Mesenchymal stem cell (in vitro differentiated cells and primary cell): ENCODE results near the gene MICU1.

Experiments
- DNase-seq: peaks from one replicate; pipeline ENCODE4 v3.0.0-alpha.2; 2013
- H2AFZ ChIP-seq: one replicate; pipeline ENCODE4 v1.6.1; 2013; ENCODE audit warnings: low read depth, mild to moderate bottlenecking, control low read depth, inconsistent platforms, low read length, moderate library complexity
- H2AK5ac ChIP-seq: 2 replicates; pipeline ENCODE4 v1.6.1; 2013; ENCODE audit warnings: low read length, moderate library complexity, mild to moderate bottlenecking, inconsistent platforms; ENCODE audit not compliant: severe bottlenecking
- H2BK120ac ChIP-seq: one replicate; pipeline ENCODE4 v1.6.1; 2013; ENCODE audit warnings: low read depth, mild to moderate bottlenecking, inconsistent platforms, low read length, moderate library complexity
- H2BK12ac ChIP-seq, 2 experiments: one replicate each; pipeline ENCODE4 v1.6.1; 2013; ENCODE audit warnings: inconsistent platforms in 2 of 2, low read length in 2 of 2, mild to moderate bottlenecking in 2 of 2, moderate library complexity in 2 of 2, control low read depth in 1 of 2
- H2BK15ac ChIP-seq: one replicate; pipeline ENCODE4 v1.6.1; 2013; ENCODE audit warnings: mild to moderate bottlenecking, low read depth, inconsistent platforms; ENCODE audit not compliant: poor library complexity, severe bottlenecking
- H2BK5ac ChIP-seq: 2 replicates; pipeline ENCODE4 v1.6.1; 2013; ENCODE audit warnings: low read depth, mild to moderate bottlenecking, low read length, control low read depth, inconsistent platforms; ENCODE audit not compliant: poor library complexity, severe bottlenecking
- H3K14ac ChIP-seq, 2 experiments: one replicate each; pipeline ENCODE4 v1.6.1; 2013; ENCODE audit warnings: inconsistent platforms in 2 of 2, low read length in 2 of 2, control low read depth in 1 of 2, mild to moderate bottlenecking in 1 of 2, moderate library complexity in 1 of 2
- H3K18ac ChIP-seq, 2 experiments: one replicate each; pipeline ENCODE4 v1.6.1; 2013; ENCODE audit warnings: inconsistent platforms in 2 of 2, low read length in 2 of 2, control low read depth in 1 of 2, low read depth in 1 of 2, mild to moderate bottlenecking in 1 of 2
- H3K23ac ChIP-seq, 2 experiments: one replicate each; pipeline ENCODE4 v1.6.1; 2013; ENCODE audit warnings: inconsistent platforms in 2 of 2, low read length in 2 of 2, mild to moderate bottlenecking in 2 of 2, moderate library complexity in 2 of 2, control low read depth in 1 of 2
- H3K27ac ChIP-seq: 2 replicates; pipeline ENCODE4 v1.5.1; 2013; ENCODE audit warnings: mild to moderate bottlenecking, moderate library complexity, low read length, control low read depth, inconsistent platforms; ENCODE audit not compliant: poor library complexity, severe bottlenecking
- H3K27me3 ChIP-seq, 2 experiments: 2 replicates each; pipeline versions ENCODE4 v1.6.1 to v1.7.0; 2013; ENCODE audit warnings: low read length in 2 of 2, mild to moderate bottlenecking in 2 of 2, moderate library complexity in 2 of 2, control low read depth in 1 of 2, inconsistent platforms in 1 of 2; ENCODE audit not compliant: control insufficient read depth in 1 of 2, insufficient read depth in 1 of 2
- H3K36me3 ChIP-seq, 2 experiments: 2 replicates each; pipeline versions ENCODE4 v1.6.1 to v1.7.0; 2013; ENCODE audit warnings: low read length in 2 of 2, control low read depth in 1 of 2, inconsistent platforms in 1 of 2, low read depth in 1 of 2, mild to moderate bottlenecking in 1 of 2; ENCODE audit not compliant: insufficient read depth in 2 of 2, control insufficient read depth in 1 of 2
- H3K4ac ChIP-seq, 2 experiments: one replicate each; pipeline ENCODE4 v1.6.1; 2013; ENCODE audit warnings: inconsistent platforms in 2 of 2, low read length in 2 of 2, mild to moderate bottlenecking in 2 of 2, moderate library complexity in 2 of 2, control low read depth in 1 of 2, low read depth in 1 of 2
- H3K4me1 ChIP-seq: 2 replicates; pipeline ENCODE4 v1.6.1; 2013; ENCODE audit warnings: low read depth, low read length, control low read depth; ENCODE audit not compliant: control insufficient read depth, insufficient read depth
- H3K4me2 ChIP-seq: 2 replicates; pipeline ENCODE4 v1.6.1; 2013; ENCODE audit warnings: low read length, mild to moderate bottlenecking, inconsistent platforms; ENCODE audit not compliant: poor library complexity, severe bottlenecking
- H3K4me3 ChIP-seq, 2 experiments: 2 replicates each; pipeline versions ENCODE4 v1.5.1 to v1.7.0; 2013; ENCODE audit warnings: low read length in 2 of 2, mild to moderate bottlenecking in 2 of 2, control low read depth in 1 of 2, low read depth in 1 of 2; ENCODE audit not compliant: insufficient read depth in 1 of 2
- H3K79me1 ChIP-seq: replicated peaks from 2 replicates; pipeline ENCODE4 v1.6.1; 2013; ENCODE audit warnings: mild to moderate bottlenecking, control low read depth, low read length, inconsistent platforms; ENCODE audit not compliant: poor library complexity, severe bottlenecking
- H3K9ac ChIP-seq: 2 replicates; pipeline ENCODE4 v1.7.0; 2013; ENCODE audit warnings: mild to moderate bottlenecking, low read length, moderate library complexity
- H3K9me3 ChIP-seq: 2 replicates; pipeline ENCODE4 v1.7.0; 2013; ENCODE audit warnings: mild to moderate bottlenecking, low read length; ENCODE audit not compliant: control insufficient read depth
- H4K8ac ChIP-seq: one replicate; pipeline ENCODE4 v1.6.1; 2013; ENCODE audit warnings: inconsistent platforms, mild to moderate bottlenecking, low read length, moderate library complexity
- H4K91ac ChIP-seq: one replicate; pipeline ENCODE4 v1.6.1; 2013; ENCODE audit warnings: mild to moderate bottlenecking, low read length, inconsistent platforms
- WGBS: methylation state at CpG from one replicate; pipeline ENCODE4 v1.1.7; 2013; ENCODE audit warnings: mixed read lengths; 5-methylcytosine and 5-hydroxymethylcytosine counted together

MICU1 gene

GRCh38 chr10:72333112-72334015 lies 292.5 kb downstream of the MICU1 start:
- peak overlapping the region; percentile 39 to 80 for H3K4ac ChIP-seq
- H3K27ac ChIP-seq: peak overlapping the region; percentile 84
- DNase-seq: no peak
- peaks cover 72% of the 10 kb centered on the region for H3K4me1 ChIP-seq
- no peak overlapping the region for H3K9ac ChIP-seq
- no peaks in the 10 kb centered on the region for H3K79me1 ChIP-seq
- H3K14ac ChIP-seq: peak overlapping the region in 1 of 2 experiments; percentile 51
- no peaks in the 10 kb centered on the region for H3K27me3 ChIP-seq
- no peaks in the 10 kb centered on the region for H3K9me3 ChIP-seq
- peak overlapping the region; percentile 20 for H2BK5ac ChIP-seq
- H4K8ac ChIP-seq: peak overlapping the region; percentile 31
- H3K36me3 ChIP-seq: peaks cover 28 to 51% of the 10 kb centered on the region in 2 experiments
- H2BK120ac ChIP-seq: peak overlapping the region; percentile 69
- H2BK15ac ChIP-seq: peak overlapping the region; percentile 85
- no peak overlapping the region for H3K4me2 ChIP-seq
- H4K91ac ChIP-seq: peak overlapping the region; percentile 62
- H3K4me3 ChIP-seq: no peak overlapping the region
- peak overlapping the region; percentile 98 for H2AK5ac ChIP-seq
- H2AFZ ChIP-seq: no peak overlapping the region
- no peak overlapping the region for H3K23ac ChIP-seq
- peak overlapping the region; percentile 94 for H2BK12ac ChIP-seq
- H3K18ac ChIP-seq: peak overlapping the region; percentile 62 to 83
- 94% methylated on average over 14 of the region's 19 CpGs for WGBS

GRCh38 chr10:72332423-72333111 lies 293.3 kb downstream of the MICU1 start:
- Histone ChIP-seq H3K27me3 (no peaks in the 10 kb centered on the region), H3K14ac (peak overlapping the region in 1 of 2 experiments; percentile 90), H3K4ac (peak overlapping the region; percentile 96), H2AFZ (no peak overlapping the region), H3K79me1 (no peaks in the 10 kb centered on the region), H2BK5ac (peak overlapping the region; percentile 39), H3K9me3 (no peaks in the 10 kb centered on the region), H3K4me2 (no peak overlapping the region), H2BK120ac (peak overlapping the region; percentile 95), H4K91ac (peak overlapping the region; percentile 98), H3K18ac (peak overlapping the region; percentile 92 to 95), H3K36me3 (peaks cover 22 to 43% of the 10 kb centered on the region in 2 experiments), H3K27ac (peak overlapping the region; percentile 82), H3K23ac (peak overlapping the region in 1 of 2 experiments; percentile 66), H4K8ac (peak overlapping the region; percentile 94), H3K9ac (no peak overlapping the region), H2AK5ac (peak overlapping the region; percentile 99), H2BK12ac (peak overlapping the region; percentile 93 to 99), H3K4me3 (no peak overlapping the region), H2BK15ac (peak overlapping the region; percentile 67), H3K4me1 (peaks cover 77% of the 10 kb centered on the region)
- 43% methylated on average over 11 of the region's 12 CpGs for WGBS
- no peak for DNase-seq

- no peaks in the 10 kb centered on the region for H3K79me1 ChIP-seq
- no peak overlapping the region for H3K23ac ChIP-seq
- H3K14ac ChIP-seq: no peak overlapping the region
- H2BK120ac ChIP-seq: peak overlapping the region; percentile 95
- no peaks in the 10 kb centered on the region for H3K27me3 ChIP-seq
- H3K4me2 ChIP-seq: no peak overlapping the region
- peak overlapping the region; percentile 82 for H3K27ac ChIP-seq
- H4K8ac ChIP-seq: peak overlapping the region; percentile 94
- peak overlapping the region; percentile 68 for H2BK15ac ChIP-seq
- H2AK5ac ChIP-seq: peak overlapping the region; percentile 99
- no peaks in the 10 kb centered on the region for H3K9me3 ChIP-seq
- no peak overlapping the region for H3K4me3 ChIP-seq
- no peak overlapping the region for H2AFZ ChIP-seq
- H2BK5ac ChIP-seq: peak overlapping the region; percentile 47
- peaks cover 17 to 37% of the 10 kb centered on the region in 2 experiments for H3K36me3 ChIP-seq
- 20% methylated on average over 27 of the region's 27 CpGs for WGBS
- H3K18ac ChIP-seq: peak overlapping the region; percentile 91 to 95
- H2BK12ac ChIP-seq: peak overlapping the region; percentile 98 to 99
- H3K4me1 ChIP-seq: peaks cover 73% of the 10 kb centered on the region
- peak overlapping the region; percentile 98 for H4K91ac ChIP-seq
- DNase-seq: peak; percentile 90
- H3K4ac ChIP-seq: peak overlapping the region; percentile 90 to 96
- H3K9ac ChIP-seq: peak overlapping the region; percentile 31
Measured at GRCh38 chr10:72331575-72332422, 294.1 kb downstream of the MICU1 start.
